GM19025 (cell line): Measurements from ENCODE around the gene MLLT3.

Source experiments
- ATAC-seq: cut with Tn5 transposase; IDR thresholded peaks from one replicate; pipeline ENCODE4 v1.9.1; 2021; ENCODE audit warnings: mild to moderate bottlenecking, low read depth, moderate library complexity; ENCODE audit not compliant: unreplicated experiment

The MLLT3 gene

GRCh38 chr9:20526500-20527319 is 95.6 kb downstream of the MLLT3 start:
- no peak for ATAC-seq

GRCh38 chr9:20524776-20525175 is 97.5 kb downstream of the MLLT3 start:
- no peak for ATAC-seq

GRCh38 chr9:20518737-20519136 is 103.6 kb downstream of the MLLT3 start:
- ATAC-seq: no peak

- ATAC-seq: no peak
These were observed 109.0 kb downstream of the MLLT3 start for GRCh38 chr9:20513126-20513913.

GRCh38 chr9:20512636-20513035 is 109.7 kb downstream of the MLLT3 start:
- no peak for ATAC-seq

- no peak for ATAC-seq
These were observed 110.2 kb downstream of the MLLT3 start for GRCh38 chr9:20512106-20512505.

GRCh38 chr9:20511686-20512085 is 110.6 kb downstream of the MLLT3 start:
- ATAC-seq: no peak

GRCh38 chr9:20509466-20509865 is 112.8 kb downstream of the MLLT3 start:
- ATAC-seq: no peak

- ATAC-seq: no peak
These were observed 114.1 kb downstream of the MLLT3 start for GRCh38 chr9:20508242-20508641.

GRCh38 chr9:20507431-20507830 is 114.9 kb downstream of the MLLT3 start:
- no peak for ATAC-seq

- ATAC-seq: no peak
These were observed 116.0 kb downstream of the MLLT3 start for GRCh38 chr9:20506099-20506900.

- ATAC-seq: no peak
These were observed 116.7 kb downstream of the MLLT3 start for GRCh38 chr9:20505574-20505973.

GRCh38 chr9:20504930-20505329 is 117.4 kb downstream of the MLLT3 start:
- no peak for ATAC-seq

GRCh38 chr9:20500101-20500500 is 122.2 kb downstream of the MLLT3 start:
- no peak for ATAC-seq

- no peak for ATAC-seq
These were observed 123.3 kb downstream of the MLLT3 start for GRCh38 chr9:20499013-20499412.

GRCh38 chr9:20496328-20496727 is 126.0 kb downstream of the MLLT3 start:
- ATAC-seq: no peak

- ATAC-seq: no peak
These were observed 127.2 kb downstream of the MLLT3 start for GRCh38 chr9:20495098-20495497.

GRCh38 chr9:20494035-20494434 is 128.3 kb downstream of the MLLT3 start:
- ATAC-seq: no peak

GRCh38 chr9:20492772-20493171 is 129.5 kb downstream of the MLLT3 start:
- ATAC-seq: no peak

- no peak for ATAC-seq
These were observed 130.7 kb downstream of the MLLT3 start for GRCh38 chr9:20491612-20492011.

GRCh38 chr9:20490246-20490834 is 132.0 kb downstream of the MLLT3 start:
- no peak for ATAC-seq
